ENCODE results near the gene C2orf69.

Gene C2orf69

GRCh38 chr2:199870581-199870980, 40.5 kb upstream of the C2orf69 start:
- H3K9ac ChIP-seq (ENCODE audit: low read length): no peak overlapping the region
- TF ChIP-seq, protein P1, sequence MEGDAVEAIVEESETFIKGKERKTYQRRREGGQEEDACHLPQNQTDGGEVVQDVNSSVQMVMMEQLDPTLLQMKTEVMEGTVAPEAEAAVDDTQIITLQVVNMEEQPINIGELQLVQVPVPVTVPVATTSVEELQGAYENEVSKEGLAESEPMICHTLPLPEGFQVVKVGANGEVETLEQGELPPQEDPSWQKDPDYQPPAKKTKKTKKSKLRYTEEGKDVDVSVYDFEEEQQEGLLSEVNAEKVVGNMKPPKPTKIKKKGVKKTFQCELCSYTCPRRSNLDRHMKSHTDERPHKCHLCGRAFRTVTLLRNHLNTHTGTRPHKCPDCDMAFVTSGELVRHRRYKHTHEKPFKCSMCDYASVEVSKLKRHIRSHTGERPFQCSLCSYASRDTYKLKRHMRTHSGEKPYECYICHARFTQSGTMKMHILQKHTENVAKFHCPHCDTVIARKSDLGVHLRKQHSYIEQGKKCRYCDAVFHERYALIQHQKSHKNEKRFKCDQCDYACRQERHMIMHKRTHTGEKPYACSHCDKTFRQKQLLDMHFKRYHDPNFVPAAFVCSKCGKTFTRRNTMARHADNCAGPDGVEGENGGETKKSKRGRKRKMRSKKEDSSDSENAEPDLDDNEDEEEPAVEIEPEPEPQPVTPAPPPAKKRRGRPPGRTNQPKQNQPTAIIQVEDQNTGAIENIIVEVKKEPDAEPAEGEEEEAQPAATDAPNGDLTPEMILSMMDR (IDR thresholded peaks at IDR 0.05; ENCODE audit: low read length): no peak
- TF ChIP-seq EZH2 (IDR thresholded peaks at IDR 0.05; ENCODE audit: borderline replicate concordance, low read length): no peak
- H3K4me2 ChIP-seq (ENCODE audit: low read length): no peak overlapping the region
- H2AFZ ChIP-seq (ENCODE audit: low read length): no peak overlapping the region
- H3F3A ChIP-seq (ENCODE audit: insufficient read depth, low read length): no peaks in the 10 kb centered on the region
- no peaks in the 10 kb centered on the region for H3K9me2 ChIP-seq (ENCODE audit: low read depth, low read length)
- H3K36me3 ChIP-seq (ENCODE audit: insufficient read depth, low read length): no peaks in the 10 kb centered on the region
- no peaks in the 10 kb centered on the region for H3K27me3 ChIP-seq (ENCODE audit: insufficient read depth, low read length)
- H3K79me2 ChIP-seq (ENCODE audit: insufficient read depth, low read length): no peaks in the 10 kb centered on the region
- H3K9me3 ChIP-seq (ENCODE audit: low read length): peaks cover 4% of the 10 kb centered on the region; the same call in 1 of the 2 replicates
- H3K4me3 ChIP-seq (ENCODE audit: low read depth, low read length, poor library complexity, severe bottlenecking): no peak overlapping the region
- no peaks in the 10 kb centered on the region for H3K4me1 ChIP-seq (ENCODE audit: insufficient read depth, low read length, severe bottlenecking)
- no peaks in the 10 kb centered on the region for H4K20me1 ChIP-seq (ENCODE audit: insufficient read depth, low read length)
- H3K27ac ChIP-seq (ENCODE audit: low read depth, low read length, poor library complexity, severe bottlenecking): no peak overlapping the region

- Histone ChIP-seq H3K9me2 (ENCODE audit: low read depth, low read length) (no peaks in the 10 kb centered on the region), H3K79me2 (ENCODE audit: insufficient read depth, low read length) (no peaks in the 10 kb centered on the region), H3K4me2 (ENCODE audit: low read length) (no peak overlapping the region), H3K36me3 (ENCODE audit: insufficient read depth, low read length) (no peaks in the 10 kb centered on the region), H3F3A (ENCODE audit: insufficient read depth, low read length) (no peaks in the 10 kb centered on the region), H3K27me3 (ENCODE audit: insufficient read depth, low read length) (no peaks in the 10 kb centered on the region), H4K20me1 (ENCODE audit: insufficient read depth, low read length) (no peaks in the 10 kb centered on the region), H3K27ac (ENCODE audit: low read depth, low read length, poor library complexity, severe bottlenecking) (no peak overlapping the region), H2AFZ (ENCODE audit: low read length) (no peak overlapping the region), H3K9ac (ENCODE audit: low read length) (no peak overlapping the region), H3K4me1 (ENCODE audit: insufficient read depth, low read length, severe bottlenecking) (no peaks in the 10 kb centered on the region), H3K9me3 (ENCODE audit: low read length) (peaks cover 4% of the 10 kb centered on the region; the same call in 1 of the 2 replicates), H3K4me3 (ENCODE audit: low read depth, low read length, poor library complexity, severe bottlenecking) (no peak overlapping the region)
- TF ChIP-seq, protein P1 (IDR thresholded peaks at IDR 0.05; ENCODE audit: low read length): no peak
Observed at GRCh38 chr2:199874209-199874608, 36.9 kb upstream of the C2orf69 start.

DNA sequence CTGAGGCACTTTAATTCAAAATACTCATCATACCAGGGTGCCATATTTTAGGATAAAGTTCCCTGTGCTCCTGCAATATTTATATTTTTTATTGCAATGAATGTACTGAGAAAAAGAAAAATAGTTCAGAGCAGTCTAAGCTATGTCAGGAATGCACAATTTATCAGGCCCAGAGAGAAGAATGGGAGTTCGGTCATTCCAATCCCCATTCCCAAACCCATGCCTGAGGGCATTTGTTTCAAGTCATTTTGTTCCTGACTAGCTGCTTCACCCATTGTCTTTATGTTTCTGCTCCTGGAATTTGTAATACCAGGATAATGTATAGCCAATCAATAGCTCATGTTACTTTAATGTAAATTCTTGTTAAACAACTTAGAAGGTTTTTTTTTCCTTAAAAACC, 35.7 kb upstream of the C2orf69 start:
- Histone ChIP-seq H3K27ac (ENCODE audit: low read depth, low read length, poor library complexity, severe bottlenecking) (no peak overlapping the region), H4K20me1 (ENCODE audit: insufficient read depth, low read length) (no peaks in the 10 kb centered on the region), H3K9ac (ENCODE audit: low read length) (no peak overlapping the region), H3F3A (ENCODE audit: insufficient read depth, low read length) (no peaks in the 10 kb centered on the region), H3K27me3 (ENCODE audit: insufficient read depth, low read length) (no peaks in the 10 kb centered on the region), H3K4me3 (ENCODE audit: low read depth, low read length, poor library complexity, severe bottlenecking) (no peak overlapping the region), H3K9me2 (ENCODE audit: low read depth, low read length) (no peaks in the 10 kb centered on the region), H3K4me1 (ENCODE audit: insufficient read depth, low read length, severe bottlenecking) (no peaks in the 10 kb centered on the region), H2AFZ (ENCODE audit: low read length) (no peak overlapping the region), H3K36me3 (ENCODE audit: insufficient read depth, low read length) (no peaks in the 10 kb centered on the region), H3K79me2 (ENCODE audit: insufficient read depth, low read length) (no peaks in the 10 kb centered on the region), H3K9me3 (ENCODE audit: low read length) (peaks cover 4% of the 10 kb centered on the region; the same call in 1 of the 2 replicates), H3K4me2 (ENCODE audit: low read length) (no peak overlapping the region)
- TF ChIP-seq, protein P1 (IDR thresholded peaks at IDR 0.05; ENCODE audit: low read length): no peak
- TF ChIP-seq EZH2 (IDR thresholded peaks at IDR 0.05; ENCODE audit: borderline replicate concordance, low read length): no peak

Data from OCI-LY1 (cell line).